Sigmoid colon (tissue), 7 donors: Measurements from ENCODE around the gene MYO1G. TPM values are rescaled to one million over a fixed set of nuclear protein-coding genes. Genes with fewer than 3 reads are reported as not detected.

Source experiments
- DNase-seq: peaks from one replicate; pipeline ENCODE4 v3.0.0-alpha.2; 2019
- H3K27ac ChIP-seq, 4 donors: fragments of 200-600 bp; sonication (generic); one replicate each; pipeline ENCODE4 v1.5.1; 2016 to 2019; ENCODE audit warnings: mild to moderate bottlenecking in 1 of 4
- H3K27me3 ChIP-seq, 3 donors: fragments of 200-600 bp; sonication (generic); one replicate each; pipeline ENCODE4 v1.5.1; 2019; ENCODE audit warnings: mild to moderate bottlenecking in 1 of 3
- H3K36me3 ChIP-seq, 4 donors: fragments of 200-600 bp; sonication (generic); one replicate each; pipeline ENCODE4 v1.5.1; 2016 to 2019
- H3K4me1 ChIP-seq, 4 donors: fragments of 200-600 bp; sonication (generic); one replicate each; pipeline ENCODE4 v1.5.1; 2017 to 2019
- H3K4me3 ChIP-seq, 4 donors: fragments of 200-600 bp; sonication (generic); one replicate each; pipeline ENCODE4 v1.5.1; 2017 to 2019; ENCODE audit warnings: mild to moderate bottlenecking in 2 of 4, moderate library complexity in 1 of 4
- H3K9me3 ChIP-seq, 4 donors: fragments of 200-600 bp in 3 of 4; sonication (generic) in 3 of 4; one replicate each; pipeline versions ENCODE4 v1.5.1 to v1.6.1; 2013 to 2019
- EP300 ChIP-seq, 4 donors: sonication (generic); formaldehyde crosslinking; IDR thresholded peaks; one replicate each; pipeline ENCODE4 v1.6.1; 2017; ENCODE audit warnings: antibody characterized with exemption in 4 of 4
- POLR2A ChIP-seq, 2 donors: fragments of 450-650 bp; IDR thresholded peaks; one replicate each; pipeline ENCODE4 v1.6.1; 2016; ENCODE audit warnings: antibody characterized with exemption in 2 of 2, mild to moderate bottlenecking in 2 of 2, moderate library complexity in 2 of 2
- POLR2AphosphoS5 ChIP-seq, 4 donors: sonication (generic); formaldehyde crosslinking; IDR thresholded peaks; one replicate each; pipeline ENCODE4 v1.6.1; 2017; ENCODE audit warnings: antibody characterized with exemption in 4 of 4
- WGBS, 2 donors: extraction: QIAGEN DNeasy Blood & Tissue Kit; methylation state at CpG; one replicate each; pipeline ENCODE4 v1.1.7; 2013; 5-methylcytosine and 5-hydroxymethylcytosine counted together
- intact Hi-C: fragments of 100-400 bp; cut with DNase I; formaldehyde crosslinking; loops from one replicate; pipeline ENCODE4 v1.15.1; 2023
- polyA plus RNA-seq, 3 donors: library from polyadenylated mRNA; stranded (reverse); fragments of 200-250 nt; gene quantifications; one replicate each; pipeline ENCODE4 v1.2.3, GENCODE V29; 2013
- total RNA-seq, 4 donors: library from RNA; depleted of rRNA; stranded (reverse); fragments of >200 nt; gene quantifications; one replicate each; pipeline ENCODE4 v1.1.0, GENCODE V29; 2016
- TF ChIP-seq, protein P1 (sequence below), 4 experiments: fragments of 450-650 bp in 3 of 4; fragments of 200-600 bp in 1 of 4; IDR thresholded peaks; one replicate each; pipeline ENCODE4 v1.5.1; 2016 to 2019; ENCODE audit warnings: antibody characterized with exemption in 4 of 4, mild to moderate bottlenecking in 3 of 4, moderate library complexity in 2 of 4
- donor health status: healthy with polysubstance abuse.
- donor health status: Bipolar disorder and iron deficiency.
- donor health status: healthy.

MYO1G gene
- total RNA-seq = 1 to 10 TPM; 1.1 to 3.4 (median 1.1) TPM
- 10 to 100 TPM in 1 of 3 donors, 1 to 10 TPM in 2; 2.4 to 19.5 (median 2.8) TPM for polyA plus RNA-seq

DNA sequence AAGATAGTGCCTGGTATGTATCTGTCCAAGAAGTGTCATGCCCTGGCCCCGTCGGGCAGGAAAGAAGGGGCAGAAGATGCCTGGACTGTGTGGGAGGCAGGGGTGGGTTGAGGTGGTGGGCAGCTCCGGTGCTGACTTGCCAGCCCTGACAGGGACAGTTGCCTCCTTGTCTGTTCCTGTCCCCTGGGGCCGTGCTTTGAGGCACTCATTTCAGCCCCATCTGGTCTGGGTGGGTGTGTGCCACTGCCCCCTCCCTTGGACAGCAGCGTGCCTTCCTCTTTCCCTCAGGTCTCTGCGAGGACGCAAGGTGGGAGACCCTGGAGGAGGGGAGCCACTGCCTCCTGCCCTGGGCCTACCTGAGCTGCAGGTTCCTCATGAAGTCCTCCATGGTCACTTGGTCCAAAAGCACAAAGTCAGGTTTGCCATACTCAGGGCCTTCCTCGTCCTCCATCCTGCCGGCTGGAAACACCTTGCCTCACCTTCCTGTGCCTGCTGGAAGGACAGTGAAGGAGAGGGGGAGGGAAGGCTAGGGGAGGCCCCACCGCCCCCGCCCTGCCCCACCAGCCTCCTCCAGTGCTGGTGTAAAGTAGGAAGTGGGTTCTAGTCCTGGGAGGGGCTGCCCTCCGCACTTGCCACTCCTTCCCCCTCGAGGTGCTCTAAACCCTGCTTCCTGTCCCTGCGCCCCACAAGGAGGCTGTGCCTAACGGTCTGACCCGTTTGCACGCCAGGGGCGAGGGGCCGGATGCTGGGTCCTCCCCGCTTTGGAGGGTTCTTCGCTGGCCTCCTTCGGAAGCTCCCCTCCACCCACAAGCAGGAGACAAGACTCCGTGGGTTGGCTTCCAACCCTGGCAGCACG is at the start of gene MYO1G:
TSS of gene MYO1G (minus strand) at position 505 of the 856 bp plus-strand sequence. CDS start at position 451, 54 bp downstream.
- intact Hi-C loops = no loop called here
- H3K4me3 ChIP-seq = peak within 1 kb of the TSS in 2 of 4 donors; percentile 5 to 9

DNA sequence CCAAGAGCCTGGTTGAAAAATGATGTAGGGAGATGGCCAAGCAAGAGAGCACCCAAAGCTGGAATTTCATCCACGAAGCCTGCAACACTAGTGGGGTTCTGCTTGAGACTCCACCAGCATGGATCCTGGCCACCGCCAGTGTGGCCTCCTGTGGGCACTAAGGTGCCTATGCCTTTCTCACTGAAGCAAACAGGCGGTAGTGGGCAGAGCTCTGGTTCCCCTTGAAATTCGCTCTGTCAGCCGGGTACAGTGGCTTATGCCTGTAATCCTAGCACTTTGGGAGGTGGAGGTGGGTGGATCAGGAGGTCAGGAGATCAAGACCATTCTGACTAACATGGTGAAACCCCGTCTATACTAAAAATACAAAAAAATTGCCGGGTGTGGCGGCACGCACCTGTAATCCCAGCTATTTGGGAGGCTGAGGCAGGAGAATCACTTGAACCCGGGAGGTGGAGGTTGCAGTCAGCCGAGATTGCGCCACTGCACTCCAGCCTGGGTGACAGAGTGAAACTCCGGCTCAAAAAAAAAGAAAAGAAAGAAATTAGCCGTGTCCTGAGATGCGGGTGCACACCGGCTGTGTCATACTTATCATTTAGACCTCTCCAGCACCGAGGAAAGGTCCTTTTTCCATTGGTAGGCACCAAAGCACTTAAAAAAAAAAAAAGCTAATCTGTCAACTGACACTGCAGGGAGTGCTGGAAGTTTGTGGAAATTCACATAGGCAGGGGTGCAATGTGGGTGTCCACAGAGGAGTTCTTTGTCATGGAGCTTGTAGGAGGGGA is 49.5 kb upstream of the MYO1G start:
- Histone ChIP-seq H3K4me3 (peak overlapping the region in 2 of 4 donors; percentile 2 to 18), H3K27ac (no peak overlapping the region), H3K9me3 (no peaks in the 10 kb centered on the region), H3K27me3 (no peaks in the 10 kb centered on the region), H3K4me1 (no peaks in the 10 kb centered on the region), H3K36me3 (peaks cover 0 to 21% (median 7%) of the 10 kb centered on the region in 4 donors)
- intact Hi-C loops = no loop called here
- no peak for DNase-seq
- TF ChIP-seq POLR2A (IDR thresholded peaks at IDR 0.05) (no peak), POLR2AphosphoS5 (IDR thresholded peaks at IDR 0.05) (no peak), EP300 (IDR thresholded peaks at IDR 0.05) (no peak)
- TF ChIP-seq, protein P1, sequence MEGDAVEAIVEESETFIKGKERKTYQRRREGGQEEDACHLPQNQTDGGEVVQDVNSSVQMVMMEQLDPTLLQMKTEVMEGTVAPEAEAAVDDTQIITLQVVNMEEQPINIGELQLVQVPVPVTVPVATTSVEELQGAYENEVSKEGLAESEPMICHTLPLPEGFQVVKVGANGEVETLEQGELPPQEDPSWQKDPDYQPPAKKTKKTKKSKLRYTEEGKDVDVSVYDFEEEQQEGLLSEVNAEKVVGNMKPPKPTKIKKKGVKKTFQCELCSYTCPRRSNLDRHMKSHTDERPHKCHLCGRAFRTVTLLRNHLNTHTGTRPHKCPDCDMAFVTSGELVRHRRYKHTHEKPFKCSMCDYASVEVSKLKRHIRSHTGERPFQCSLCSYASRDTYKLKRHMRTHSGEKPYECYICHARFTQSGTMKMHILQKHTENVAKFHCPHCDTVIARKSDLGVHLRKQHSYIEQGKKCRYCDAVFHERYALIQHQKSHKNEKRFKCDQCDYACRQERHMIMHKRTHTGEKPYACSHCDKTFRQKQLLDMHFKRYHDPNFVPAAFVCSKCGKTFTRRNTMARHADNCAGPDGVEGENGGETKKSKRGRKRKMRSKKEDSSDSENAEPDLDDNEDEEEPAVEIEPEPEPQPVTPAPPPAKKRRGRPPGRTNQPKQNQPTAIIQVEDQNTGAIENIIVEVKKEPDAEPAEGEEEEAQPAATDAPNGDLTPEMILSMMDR (IDR thresholded peaks at IDR 0.05) = no peak
- 53 to 84% methylated on average over 17 of the region's 17 CpGs for WGBS, 2 donors

More for the DNA sequence above, at the start of gene MYO1G:
- H3K9me3 ChIP-seq = no peaks in the 10 kb centered on the region
- peak within 1 kb of the TSS; percentile 5 to 73 (median 50) for H3K27ac ChIP-seq
- H3K36me3 ChIP-seq = peaks cover 0 to 34% (median 14%) of the 10 kb centered on the region in 4 donors
- H3K4me1 ChIP-seq = peaks cover 0 to 21% (median 14%) of the 10 kb centered on the region in 4 donors
- DNase-seq = peak; percentile 70
- WGBS, 2 donors = 50 to 80% methylated on average over 24 of the region's 24 CpGs
- no peaks in the 10 kb centered on the region for H3K27me3 ChIP-seq
- TF ChIP-seq POLR2A (IDR thresholded peaks at IDR 0.05) = no peak

DNA sequence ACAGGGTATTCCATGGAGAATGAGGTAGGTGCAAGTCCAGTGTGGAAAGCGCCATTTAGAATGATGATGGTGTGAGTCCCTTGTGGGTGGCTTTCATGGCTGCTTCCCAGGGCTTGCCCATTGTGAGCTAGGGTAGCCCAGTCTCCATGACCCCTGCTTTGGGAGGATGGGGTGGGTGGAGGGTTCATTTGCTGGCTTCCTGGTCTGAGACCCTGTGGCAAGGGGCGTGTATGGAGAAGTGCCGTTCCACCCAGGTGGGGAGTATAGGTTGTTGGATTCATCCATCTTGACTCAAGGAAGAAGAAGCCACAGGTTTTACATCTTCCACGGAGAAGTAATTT is 48.9 kb upstream of the MYO1G start:
- H3K4me3 ChIP-seq = peak overlapping the region in 2 of 4 donors; percentile 2 to 18
- peak overlapping the region in 1 of 4 donors; percentile 42 for H3K27ac ChIP-seq
- H3K36me3 ChIP-seq = peaks cover 0 to 21% (median 7%) of the 10 kb centered on the region in 4 donors
- WGBS, 2 donors = 47 to 88% methylated on average over 4 of the region's 4 CpGs
- no peaks in the 10 kb centered on the region for H3K27me3 ChIP-seq
- no peaks in the 10 kb centered on the region for H3K4me1 ChIP-seq
- TF ChIP-seq, protein P1 (IDR thresholded peaks at IDR 0.05) = no peak
- TF ChIP-seq POLR2A (IDR thresholded peaks at IDR 0.05) = no peak
- no peak for TF ChIP-seq EP300 (IDR thresholded peaks at IDR 0.05)
- no peak for TF ChIP-seq POLR2AphosphoS5 (IDR thresholded peaks at IDR 0.05)
- intact Hi-C loops = no loop called here
- no peaks in the 10 kb centered on the region for H3K9me3 ChIP-seq
- DNase-seq = no peak

DNA sequence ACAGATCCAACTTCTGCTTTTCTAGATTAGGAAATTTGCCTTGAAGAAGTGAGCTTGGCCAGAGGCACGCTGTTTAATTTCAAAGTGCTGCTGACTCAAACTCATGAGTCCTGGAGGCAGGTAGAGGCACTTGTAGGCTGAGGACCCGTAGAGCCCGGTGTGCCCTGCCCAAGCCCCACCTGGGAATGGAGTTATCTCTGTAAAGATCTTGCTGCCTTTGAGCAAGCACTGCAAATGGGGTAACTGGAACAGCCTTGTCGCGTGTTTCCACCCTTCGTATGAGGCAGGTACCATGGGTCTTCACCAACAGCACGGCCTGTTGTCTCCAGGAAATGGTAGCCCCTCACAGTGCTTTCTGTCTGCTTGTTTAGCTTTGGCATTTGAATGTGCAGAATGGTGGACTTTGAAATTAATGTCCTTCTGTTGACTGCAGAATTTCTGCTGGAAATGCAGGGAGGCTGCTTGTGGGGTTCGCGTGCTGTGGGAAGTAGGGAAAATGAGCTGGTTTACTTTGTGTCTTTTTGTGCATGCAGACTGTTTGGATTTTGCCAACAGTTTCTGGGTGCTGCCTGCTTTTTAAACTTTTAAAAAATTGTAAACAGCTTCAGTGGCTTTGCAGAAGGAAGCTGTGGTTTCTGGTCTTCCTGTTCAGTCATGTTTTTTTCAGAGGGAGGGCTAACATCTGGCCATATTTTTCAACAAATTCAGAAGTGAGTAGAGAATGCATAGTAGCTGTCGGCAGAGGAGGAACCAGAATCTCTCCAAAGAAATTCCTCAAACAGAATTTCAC is 48.4 kb upstream of the MYO1G start:
- no peaks in the 10 kb centered on the region for H3K4me1 ChIP-seq
- peaks cover 0 to 21% (median 7%) of the 10 kb centered on the region in 4 donors for H3K36me3 ChIP-seq
- TF ChIP-seq, protein P1 (IDR thresholded peaks at IDR 0.05) = no peak
- peak overlapping the region in 3 of 4 donors; percentile 33 to 42 (median 37) for H3K27ac ChIP-seq
- WGBS, 2 donors = 53 to 86% methylated on average over 10 of the region's 10 CpGs
- no peaks in the 10 kb centered on the region for H3K27me3 ChIP-seq
- H3K4me3 ChIP-seq = peak overlapping the region in 2 of 4 donors; percentile 2 to 18
- H3K9me3 ChIP-seq = no peaks in the 10 kb centered on the region
- no peak for DNase-seq
- intact Hi-C loops = no loop called here
